ENCODE measurements around the gene TIAL1.

- TF ChIP-seq, protein P1, sequence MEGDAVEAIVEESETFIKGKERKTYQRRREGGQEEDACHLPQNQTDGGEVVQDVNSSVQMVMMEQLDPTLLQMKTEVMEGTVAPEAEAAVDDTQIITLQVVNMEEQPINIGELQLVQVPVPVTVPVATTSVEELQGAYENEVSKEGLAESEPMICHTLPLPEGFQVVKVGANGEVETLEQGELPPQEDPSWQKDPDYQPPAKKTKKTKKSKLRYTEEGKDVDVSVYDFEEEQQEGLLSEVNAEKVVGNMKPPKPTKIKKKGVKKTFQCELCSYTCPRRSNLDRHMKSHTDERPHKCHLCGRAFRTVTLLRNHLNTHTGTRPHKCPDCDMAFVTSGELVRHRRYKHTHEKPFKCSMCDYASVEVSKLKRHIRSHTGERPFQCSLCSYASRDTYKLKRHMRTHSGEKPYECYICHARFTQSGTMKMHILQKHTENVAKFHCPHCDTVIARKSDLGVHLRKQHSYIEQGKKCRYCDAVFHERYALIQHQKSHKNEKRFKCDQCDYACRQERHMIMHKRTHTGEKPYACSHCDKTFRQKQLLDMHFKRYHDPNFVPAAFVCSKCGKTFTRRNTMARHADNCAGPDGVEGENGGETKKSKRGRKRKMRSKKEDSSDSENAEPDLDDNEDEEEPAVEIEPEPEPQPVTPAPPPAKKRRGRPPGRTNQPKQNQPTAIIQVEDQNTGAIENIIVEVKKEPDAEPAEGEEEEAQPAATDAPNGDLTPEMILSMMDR (IDR thresholded peaks at IDR 0.05): no peak
- TF ChIP-seq POLR2A (IDR thresholded peaks at IDR 0.05): no peak
- no peak for TF ChIP-seq POLR2AphosphoS5 (IDR thresholded peaks at IDR 0.05)
Measured at GRCh38 chr10:119598397-119598796, 1.6 kb upstream of the TIAL1 start.

Data from breast epithelium (tissue), 3 donors.